Stimulated activated CD8-positive, alpha-beta memory T cell treated with anti-CD3 and anti-CD28 coated beads, Interleukin-7, amount 100 ng/mL, for 48 hours (primary cell): Measurements from ENCODE around the gene ARHGAP15.
A peak's percentile ranks its signal among the peaks of the same experiment; 100 is the strongest.
"Not testable (repeated sequence)": the region's sequence is repeated elsewhere in the genome, so short reads cannot be mapped to it uniquely, and the experiment has no call there.

ENCODE experiments used
- DNase-seq, 2 donors: peaks; one replicate each; pipeline ENCODE4 v3.0.0-alpha.2; 2020; ENCODE audit warnings: low read depth in 1 of 2; ENCODE audit errors: extremely low read depth in 1 of 2

The ARHGAP15 gene

GRCh38 chr2:143128681-143129580 is at the start of gene ARHGAP15:
TSS of gene ARHGAP15 (plus strand) at chr2:143129419.
- DNase-seq: peak; percentile 39 to 61

GRCh38 chr2:143081616-143082015 is 47.6 kb upstream of the ARHGAP15 start:
- DNase-seq: no peak

DNA sequence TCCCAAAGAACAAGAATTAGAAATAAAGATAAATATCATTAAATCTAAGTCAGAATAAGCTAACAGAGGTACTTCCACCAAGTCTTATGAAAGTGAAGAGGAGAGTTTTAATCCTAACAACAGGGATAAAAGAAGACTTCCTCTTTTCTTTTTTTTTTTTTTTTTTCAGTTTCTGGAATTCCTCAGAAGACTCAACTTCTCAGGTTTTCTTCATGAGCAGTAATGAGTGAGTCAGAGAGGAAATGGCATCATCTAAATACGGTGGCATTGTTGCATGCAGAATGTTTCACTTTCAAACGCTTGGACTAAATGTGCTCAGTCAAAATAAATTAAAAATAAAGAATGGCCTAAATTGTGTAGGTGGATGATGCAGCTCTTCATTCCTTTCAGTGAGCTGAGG is 45.6 kb upstream of the ARHGAP15 start:
- DNase-seq: no peak

DNA sequence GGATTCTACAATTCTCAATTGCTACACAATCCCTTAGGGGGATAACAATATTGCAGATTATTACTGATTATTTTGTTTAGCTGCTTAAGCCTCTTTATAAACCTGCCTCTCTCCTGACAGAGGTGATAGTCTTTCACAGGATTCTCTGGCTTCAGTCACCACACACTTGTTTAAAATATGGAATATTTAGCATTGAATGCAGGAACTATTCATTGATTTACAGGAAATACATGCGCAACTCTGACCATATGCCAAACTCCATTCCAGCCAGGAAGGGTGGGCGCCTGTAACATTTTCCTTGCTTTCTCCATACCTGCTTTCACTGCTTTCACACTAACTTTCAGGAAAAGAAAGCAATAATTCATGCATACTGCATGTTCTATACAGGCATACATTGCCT is 44.8 kb upstream of the ARHGAP15 start:
- DNase-seq: no peak

- no peak for DNase-seq
Observed at GRCh38 chr2:143085125-143085784, 44.0 kb upstream of the ARHGAP15 start.

GRCh38 chr2:143087033-143087432 is 42.2 kb upstream of the ARHGAP15 start:
- DNase-seq: no peak

DNA sequence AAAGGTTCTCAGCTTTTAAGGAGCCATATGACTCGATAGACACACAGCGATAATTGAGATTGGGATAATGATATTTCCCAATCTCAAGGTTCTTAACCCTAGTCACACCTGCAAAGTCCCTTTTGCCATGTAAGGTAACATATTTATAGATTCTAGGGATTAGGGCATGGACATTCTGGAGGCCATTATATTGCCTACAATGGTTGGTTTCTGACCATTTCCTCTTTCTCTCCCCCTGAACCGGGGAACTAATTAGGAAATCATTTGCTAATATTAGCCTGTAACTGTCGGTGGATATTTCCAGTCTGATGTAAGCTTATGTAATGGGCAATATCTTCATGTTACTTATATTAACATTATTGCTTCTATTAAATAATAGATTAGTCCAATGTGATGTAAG is 40.8 kb upstream of the ARHGAP15 start:
- DNase-seq: no peak

DNA sequence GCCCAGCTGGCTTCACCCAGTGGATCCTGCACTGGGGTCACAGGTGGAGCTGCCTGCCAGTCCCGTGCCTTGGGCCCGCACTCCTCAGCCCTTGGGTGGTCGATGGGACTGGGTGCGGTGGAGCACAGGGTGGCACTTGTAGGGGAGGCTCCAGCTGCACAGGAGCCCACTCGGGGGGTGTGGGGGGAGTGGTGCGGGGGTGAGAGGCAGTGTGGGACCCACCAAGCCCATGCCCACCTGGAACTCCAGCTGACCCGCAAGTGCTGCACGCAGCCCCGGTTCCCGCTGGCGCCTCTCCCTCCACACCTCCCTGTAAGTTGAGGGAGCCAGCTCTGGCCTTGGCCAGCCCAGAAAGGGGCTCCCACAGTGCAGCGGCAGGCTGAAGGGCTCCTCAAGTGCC is 39.7 kb upstream of the ARHGAP15 start:
- DNase-seq: not testable (repeated sequence)

DNA sequence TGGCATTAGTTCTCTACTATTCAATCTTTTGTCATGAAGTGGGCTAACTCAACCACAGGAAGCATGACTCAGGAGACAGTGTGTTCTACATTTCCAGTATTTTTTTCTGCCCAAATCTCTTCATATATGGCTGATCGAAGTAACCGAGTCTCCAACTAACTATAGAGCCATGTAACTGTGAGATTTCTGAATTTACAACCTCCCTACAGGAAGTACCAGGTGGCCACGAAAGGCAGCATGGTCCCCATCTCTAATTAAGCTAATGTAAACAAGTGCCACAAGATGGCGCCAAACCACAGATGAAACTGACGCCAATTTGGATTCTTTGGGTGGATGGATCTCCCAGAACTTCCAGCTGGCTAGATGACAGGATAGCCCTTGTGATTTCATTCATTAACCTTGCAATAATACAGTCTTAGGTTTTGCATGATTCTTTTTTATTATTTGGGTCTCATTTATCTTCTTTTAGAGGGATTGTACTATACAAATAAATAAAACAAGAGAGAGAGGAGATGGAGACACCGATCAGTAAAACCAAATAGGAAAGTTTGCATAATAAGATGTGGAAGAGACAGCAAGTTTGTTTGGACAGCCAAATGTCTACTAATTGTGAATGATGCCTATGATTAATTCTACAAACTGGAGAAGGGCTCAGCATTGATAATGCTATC is 18.3 kb upstream of the ARHGAP15 start:
- DNase-seq: peak in 1 of 2 donors; percentile 31

- no peak for DNase-seq
Observed at GRCh38 chr2:143117225-143117624, 12.0 kb upstream of the ARHGAP15 start.

- no peak for DNase-seq
Observed at GRCh38 chr2:143121079-143121478, 8.1 kb upstream of the ARHGAP15 start.

DNA sequence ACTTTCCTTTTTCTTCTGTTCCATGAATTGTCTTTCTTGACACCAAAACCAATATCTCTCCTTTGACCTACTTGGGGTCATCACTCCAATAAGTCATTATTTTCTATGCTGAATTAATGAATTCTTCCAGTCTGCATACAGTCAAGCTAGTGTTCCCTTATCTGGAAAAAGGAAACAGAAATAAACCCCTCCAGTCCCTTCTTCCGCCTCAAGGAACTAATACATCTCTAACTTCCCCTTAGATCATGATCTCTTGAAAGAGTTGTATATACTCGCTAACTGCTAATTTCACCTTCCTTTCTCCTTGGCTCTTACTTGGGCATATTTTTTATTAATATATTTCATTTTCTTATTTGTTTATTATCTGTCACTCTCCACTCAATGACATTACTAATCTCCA is 7.3 kb upstream of the ARHGAP15 start:
- no peak for DNase-seq

GRCh38 chr2:143123911-143124310 is 5.3 kb upstream of the ARHGAP15 start:
- no peak for DNase-seq

DNA sequence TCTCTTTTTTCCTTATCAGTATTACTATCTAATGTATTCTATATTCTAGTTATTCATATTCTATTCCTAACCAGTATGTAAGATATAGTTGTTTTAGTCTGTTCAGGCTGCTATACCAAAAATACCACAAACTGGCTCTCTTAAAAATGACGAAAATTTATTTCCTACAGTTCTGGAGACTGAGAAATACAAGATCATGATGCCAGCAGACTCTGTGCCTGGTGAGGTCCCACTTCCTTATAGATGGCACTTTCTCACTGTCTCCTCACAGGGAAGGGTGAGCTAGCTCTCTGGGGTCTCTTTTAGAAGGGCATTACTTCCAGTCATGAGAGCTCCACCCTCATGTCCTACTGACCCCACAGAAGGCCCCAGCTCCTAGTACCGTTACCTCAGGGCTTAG is 4.8 kb upstream of the ARHGAP15 start:
- no peak for DNase-seq

DNA sequence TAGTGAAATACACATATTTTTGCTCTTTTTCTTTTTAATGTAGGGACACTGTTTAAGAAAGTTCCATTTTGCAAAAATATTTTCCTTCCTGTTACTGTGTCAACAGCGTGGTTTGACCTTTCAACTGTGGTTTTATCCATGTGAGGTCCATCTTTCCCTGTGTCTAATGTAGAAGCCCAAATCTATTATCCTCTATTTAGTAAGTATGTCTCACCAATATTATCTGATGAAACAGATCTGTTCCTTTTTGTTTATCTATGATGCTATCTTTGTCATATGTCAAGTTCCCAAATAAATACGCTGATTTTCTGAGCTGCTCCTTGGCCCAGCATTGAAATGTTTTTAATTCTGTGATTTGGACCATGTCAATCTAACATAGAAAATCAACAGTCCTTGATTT is 3.5 kb upstream of the ARHGAP15 start:
- DNase-seq: no peak

DNA sequence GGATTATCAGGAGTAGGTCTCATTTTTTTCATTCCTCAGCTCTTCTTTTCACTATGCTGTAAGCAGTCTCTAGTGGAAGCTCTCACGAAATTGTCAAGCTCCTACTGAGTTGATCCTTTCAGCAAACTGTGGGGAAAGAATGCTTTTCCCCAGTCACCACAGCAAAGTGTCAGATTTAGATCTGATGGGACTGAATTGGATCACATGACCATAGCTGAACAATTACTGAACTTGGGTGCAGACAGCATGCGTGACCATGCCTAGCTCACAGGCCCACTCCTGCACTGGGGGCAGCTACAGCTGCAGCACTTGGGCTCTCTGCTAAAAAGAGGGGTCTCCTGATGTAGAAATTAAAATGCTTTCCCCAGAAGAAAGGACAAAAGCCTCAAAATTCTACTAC is 3.1 kb downstream of the ARHGAP15 start:
- DNase-seq: no peak

- no peak for DNase-seq
Observed at GRCh38 chr2:143133783-143134182, 4.6 kb downstream of the ARHGAP15 start.

DNA sequence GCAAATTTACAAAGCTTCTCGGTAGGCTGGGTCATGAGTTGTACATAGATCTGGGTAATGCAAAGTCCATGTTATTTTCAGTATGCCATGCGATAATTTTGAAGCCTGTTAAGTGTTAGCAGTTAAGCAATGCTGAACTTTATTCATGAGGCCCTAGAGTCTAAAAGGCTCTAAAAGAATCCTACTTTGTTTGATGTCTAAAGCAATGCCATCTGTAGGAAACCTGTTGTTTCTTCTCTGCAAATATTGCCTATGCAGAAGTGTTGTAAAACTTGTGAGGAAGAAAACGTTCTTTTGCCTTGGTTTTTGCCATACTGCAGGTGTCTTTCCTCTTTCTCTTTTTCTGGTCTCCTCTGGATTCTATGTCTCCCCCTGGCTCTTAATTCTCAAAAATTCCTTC is 9.1 kb downstream of the ARHGAP15 start:
- no peak for DNase-seq

DNA sequence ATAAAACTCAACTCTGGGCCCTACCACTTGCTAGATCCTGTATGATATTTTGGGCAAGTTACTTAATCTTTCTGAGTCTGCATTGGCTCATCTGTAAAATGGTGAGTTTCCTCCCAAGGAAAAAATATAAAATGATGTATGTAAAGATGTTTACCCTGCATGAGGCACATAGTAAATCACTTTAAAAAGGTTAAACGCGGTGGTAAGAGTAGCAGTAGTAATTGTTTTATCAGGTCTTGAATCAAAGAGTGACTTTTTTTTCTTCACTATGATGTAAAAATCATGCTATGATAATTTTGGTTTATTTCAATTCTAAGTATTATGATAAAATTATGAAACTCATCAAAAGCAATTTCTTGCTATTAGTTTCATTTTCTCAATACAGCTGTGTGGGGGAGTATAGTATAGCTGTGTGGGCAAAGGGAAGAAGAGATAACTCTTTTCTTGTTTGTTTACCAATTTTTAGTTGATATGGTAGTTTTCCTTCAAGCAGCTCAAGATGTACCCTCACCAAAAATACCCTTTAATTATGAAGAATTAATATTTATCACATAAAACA is 10.7 kb downstream of the ARHGAP15 start:
- DNase-seq: no peak

GRCh38 chr2:143140864-143141661 is 11.8 kb downstream of the ARHGAP15 start:
- no peak for DNase-seq

- DNase-seq: no peak
Observed at GRCh38 chr2:143142598-143142997, 13.4 kb downstream of the ARHGAP15 start.
